Measurements from ENCODE around the gene INKA2.

DNA sequence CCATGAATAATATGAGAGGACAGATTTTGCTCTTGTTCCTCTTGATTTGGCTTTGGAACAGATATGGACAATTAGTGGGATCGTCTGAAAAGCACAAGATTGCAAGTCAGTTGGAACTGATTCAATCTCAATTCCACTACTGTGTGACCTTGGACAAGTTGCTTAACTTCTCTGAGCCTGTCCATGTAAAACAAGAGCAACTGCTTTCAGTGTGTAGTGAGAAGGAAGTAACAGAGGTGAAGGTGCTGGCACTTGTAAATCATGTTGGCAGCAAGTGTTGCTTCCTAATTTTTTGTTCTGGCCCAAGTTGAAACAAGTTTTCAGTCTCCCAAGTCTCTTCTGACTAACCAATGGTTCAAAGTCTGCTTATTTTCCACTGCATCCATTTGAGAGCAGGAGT, 15.3 kb downstream of the INKA2 start:
- TF ChIP-seq POLR2A (IDR thresholded peaks at IDR 0.05; ENCODE audit: low read depth, low read length) (no peak), POLR2AphosphoS5 (IDR thresholded peaks at IDR 0.05; ENCODE audit: low read depth, low read length) (no peak), TAF1 (IDR thresholded peaks at IDR 0.05; ENCODE audit: low read depth, low read length) (no peak)
